Upper lobe of right lung (tissue), 1 donor: Measurements from ENCODE around the gene CYP17A1. TPM values are rescaled to one million over a fixed set of nuclear protein-coding genes. Genes with fewer than 3 reads are reported as not detected.
A peak's percentile ranks its signal among the peaks of the same experiment; 100 is the strongest.

Source experiments
- ATAC-seq: fragments of 200-7000 bp; cut with Tn5 transposase; one replicate; pipeline ENCODE4 v1.9.1; 2020; ENCODE audit warnings: mild to moderate bottlenecking, moderate library complexity
- DNase-seq: peaks from one replicate; pipeline ENCODE4 v3.0.0-alpha.2; 2020
- H3K27ac ChIP-seq: fragments of 200-600 bp; one replicate; pipeline ENCODE4 v1.8.0; 2022
- H3K27me3 ChIP-seq: fragments of 200-600 bp; one replicate; pipeline ENCODE4 v1.8.0; 2022; ENCODE audit warnings: mild to moderate bottlenecking
- H3K36me3 ChIP-seq: fragments of 200-600 bp; one replicate; pipeline ENCODE4 v1.8.0; 2022
- H3K4me1 ChIP-seq: fragments of 200-600 bp; one replicate; pipeline ENCODE4 v1.8.0; 2022
- H3K4me3 ChIP-seq: fragments of 200-600 bp; one replicate; pipeline ENCODE4 v1.8.0; 2022; ENCODE audit warnings: mild to moderate bottlenecking
- H3K9me3 ChIP-seq: fragments of 200-600 bp; one replicate; pipeline ENCODE4 v1.8.0; 2022
- CTCF ChIP-seq: fragments of 200-600 bp; IDR thresholded peaks from one replicate; pipeline ENCODE4 v1.8.0; 2022; ENCODE audit warnings: antibody characterized with exemption
- intact Hi-C: fragments of 100-400 bp; cut with DNase I; formaldehyde crosslinking; loops from one replicate; pipeline ENCODE4 v1.11.0; 2022
- long read RNA-seq: library from polyadenylated mRNA; unstranded; transcript quantifications from one replicate; pipeline ENCODE4 v2.0.0, GENCODE V29; 2021
- total RNA-seq: library from RNA; stranded (reverse); fragmentation: NEBNext Ultra II Directional; extraction: Animal tissue kit (Norgen Biotek cat#: 25700); gene quantifications from one replicate; pipeline ENCODE4 v1.2.1, GENCODE V29; 2021
- donor health status: DM: no; HTN: yes; CAD: no; lungs with severe emphysema.

CYP17A1 gene
- total RNA-seq, result 1.9 TPM
- long read RNA-seq, partial matches to known transcripts, result 0 of 3 reads
- long read RNA-seq, other reads (novel, unspliced or antisense), result 2 of 3 reads

- ATAC-seq, result peak; percentile 63
- DNase-seq, result peak; percentile 77
These were observed at the start of gene CYP17A1 for GRCh38 chr10:102837230-102837721. CYP17A1 (minus strand) TSS chr10:102837413; CDS start chr10:102837361, 52 bp downstream.

DNA sequence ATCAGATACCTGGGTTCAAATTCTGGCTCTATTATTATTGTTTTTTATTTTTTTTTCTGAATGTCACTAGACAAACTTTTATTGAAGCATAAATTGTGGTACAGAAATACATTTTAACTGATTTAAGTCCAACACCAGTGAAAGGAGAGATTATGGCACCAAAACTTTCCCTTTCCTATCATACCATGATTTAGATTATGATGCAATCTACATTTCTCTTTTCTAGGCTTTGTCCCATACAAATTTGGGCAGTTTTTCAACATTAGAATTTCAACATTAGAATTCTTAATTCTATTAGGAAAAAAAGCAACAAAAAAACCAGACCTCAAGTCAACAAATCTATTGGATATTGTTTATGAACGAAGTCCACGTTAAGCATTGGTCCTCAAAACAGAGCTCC is 43.0 kb upstream of the CYP17A1 start:
- Histone ChIP-seq H3K9me3 (no peaks in the 10 kb centered on the region), H3K27me3 (no peaks in the 10 kb centered on the region), H3K27ac (no peak overlapping the region), H3K36me3 (peaks cover 4% of the 10 kb centered on the region), H3K4me3 (no peak overlapping the region), H3K4me1 (no peaks in the 10 kb centered on the region)
- TF ChIP-seq CTCF, result no peak
- DNase-seq (no peak), ATAC-seq (no peak)
- intact Hi-C loops, result no loop called here

More at GRCh38 chr10:102837230-102837721, at the start of gene CYP17A1:
- Histone ChIP-seq H3K27ac (no peak within 1 kb of the TSS), H3K4me1 (no peaks in the 10 kb centered on the region), H3K27me3 (no peaks in the 10 kb centered on the region), H3K36me3 (no peaks in the 10 kb centered on the region), H3K9me3 (peaks cover 5% of the 10 kb centered on the region), H3K4me3 (no peak within 1 kb of the TSS)
- no peak for TF ChIP-seq CTCF
- intact Hi-C loops, result loop anchor here (10.0 kb wide), 1 partner anchor 68 kb away; no protein-coding TSS in a partner anchor

GRCh38 chr10:102878629-102879028 is 41.4 kb upstream of the CYP17A1 start:
- Histone ChIP-seq H3K36me3 (peaks cover 4% of the 10 kb centered on the region), H3K27ac (no peak overlapping the region), H3K4me1 (no peaks in the 10 kb centered on the region), H3K27me3 (no peaks in the 10 kb centered on the region), H3K4me3 (no peak overlapping the region), H3K9me3 (no peaks in the 10 kb centered on the region)
- DNase-seq (no peak), ATAC-seq (no peak)
- intact Hi-C loops, result no loop called here
- no peak for TF ChIP-seq CTCF

- intact Hi-C loops, result no loop called here
- Histone ChIP-seq H3K27me3 (no peaks in the 10 kb centered on the region), H3K27ac (no peak overlapping the region), H3K4me1 (no peaks in the 10 kb centered on the region), H3K9me3 (no peaks in the 10 kb centered on the region), H3K4me3 (no peak overlapping the region), H3K36me3 (peaks cover 4% of the 10 kb centered on the region)
- TF ChIP-seq CTCF, result no peak
- no peak for DNase-seq
- no peak for ATAC-seq
These were observed 39.5 kb upstream of the CYP17A1 start for GRCh38 chr10:102876747-102877153.

GRCh38 chr10:102872163-102872562 is 35.0 kb upstream of the CYP17A1 start:
- no peak overlapping the region for H3K27ac ChIP-seq
- ATAC-seq, result no peak
- H3K9me3 ChIP-seq, result no peaks in the 10 kb centered on the region
- no peaks in the 10 kb centered on the region for H3K4me1 ChIP-seq
- TF ChIP-seq CTCF, result no peak
- H3K27me3 ChIP-seq, result no peaks in the 10 kb centered on the region
- intact Hi-C loops, result no loop called here
- no peak overlapping the region for H3K4me3 ChIP-seq
- H3K36me3 ChIP-seq, result no peaks in the 10 kb centered on the region
- no peak for DNase-seq

GRCh38 chr10:102870221-102870620 is 33.0 kb upstream of the CYP17A1 start:
- no peak overlapping the region for H3K27ac ChIP-seq
- H3K36me3 ChIP-seq, result no peaks in the 10 kb centered on the region
- no peak for ATAC-seq
- no peak for DNase-seq
- no peaks in the 10 kb centered on the region for H3K9me3 ChIP-seq
- intact Hi-C loops, result no loop called here
- no peaks in the 10 kb centered on the region for H3K27me3 ChIP-seq
- no peak for TF ChIP-seq CTCF
- H3K4me1 ChIP-seq, result no peaks in the 10 kb centered on the region
- peak overlapping the region; percentile 49 for H3K4me3 ChIP-seq
